ENCODE measurements around the gene QRFP. TPM values are rescaled to one million over a fixed set of nuclear protein-coding genes. Genes with fewer than 3 reads are reported as not detected.

The QRFP gene
- total RNA-seq, 6 experiments from 2014 or later: 3.3 TPM; not detected in 5

- 100% methylated on average over 2 of the region's 25 CpGs for WGBS (ENCODE audit: insufficient coverage, low coverage, low lambda C conversion rate, missing lambda C conversion rate)
- no peak overlapping the region for H3K27ac ChIP-seq
- no peaks in the 10 kb centered on the region for H3K27me3 ChIP-seq
- TF ChIP-seq POLR2A (IDR thresholded peaks at IDR 0.05) (no peak), CTCF (IDR thresholded peaks at IDR 0.05) (no peak)
- ATAC-seq: no peak
- DNase-seq: no peak
- H3K4me3 ChIP-seq: no peak overlapping the region
- intact Hi-C loops (cut with DNase I): no loop called here
- no peaks in the 10 kb centered on the region for H3K4me1 ChIP-seq
- H3K36me3 ChIP-seq: peaks cover 0 to 68% (median 41%) of the 10 kb centered on the region in 4 donors
- H3K9me3 ChIP-seq: no peaks in the 10 kb centered on the region
Measured at GRCh38 chr9:130884111-130884531, 12.5 kb downstream of the QRFP start.

- Histone ChIP-seq H3K27me3 (no peaks in the 10 kb centered on the region), H3K4me3 (no peak overlapping the region), H3K27ac (no peak overlapping the region), H3K9me3 (no peaks in the 10 kb centered on the region), H3K36me3 (peaks cover 0 to 69% (median 40%) of the 10 kb centered on the region in 4 donors), H3K4me1 (no peaks in the 10 kb centered on the region)
- intact Hi-C loops (cut with DNase I): no loop called here
- DNase-seq (no peak), ATAC-seq (no peak)
- TF ChIP-seq CTCF (IDR thresholded peaks at IDR 0.05): no peak
- TF ChIP-seq POLR2A (IDR thresholded peaks at IDR 0.05): no peak
- 67% methylated on average over 3 of the region's 5 CpGs for WGBS (ENCODE audit: insufficient coverage, low coverage, low lambda C conversion rate, missing lambda C conversion rate)
Measured at GRCh38 chr9:130883479-130883878, 13.1 kb downstream of the QRFP start.

GRCh38 chr9:130882696-130883225 lies 13.9 kb downstream of the QRFP start:
- Histone ChIP-seq H3K27me3 (no peaks in the 10 kb centered on the region), H3K4me1 (no peaks in the 10 kb centered on the region), H3K36me3 (peaks cover 0 to 70% (median 37%) of the 10 kb centered on the region in 4 donors), H3K9me3 (no peaks in the 10 kb centered on the region), H3K4me3 (no peak overlapping the region), H3K27ac (no peak overlapping the region)
- WGBS (ENCODE audit: insufficient coverage, low coverage, low lambda C conversion rate, missing lambda C conversion rate): 86% methylated on average over 7 of the region's 15 CpGs
- intact Hi-C loops (cut with DNase I): no loop called here
- ATAC-seq: no peak
- no peak for TF ChIP-seq POLR2A (IDR thresholded peaks at IDR 0.05)
- TF ChIP-seq CTCF (IDR thresholded peaks at IDR 0.05): no peak
- DNase-seq: no peak

GRCh38 chr9:130881516-130881915 lies 15.1 kb downstream of the QRFP start:
- no peak for DNase-seq
- Histone ChIP-seq H3K27me3 (no peaks in the 10 kb centered on the region), H3K27ac (no peak overlapping the region), H3K4me1 (no peaks in the 10 kb centered on the region), H3K36me3 (peaks cover 0 to 70% (median 36%) of the 10 kb centered on the region in 4 donors), H3K9me3 (no peaks in the 10 kb centered on the region), H3K4me3 (no peak overlapping the region)
- ATAC-seq: no peak
- intact Hi-C loops (cut with DNase I): no loop called here
- WGBS (ENCODE audit: insufficient coverage, low coverage, low lambda C conversion rate, missing lambda C conversion rate): 89% methylated on average over 1 of the region's 6 CpGs
- TF ChIP-seq POLR2A (IDR thresholded peaks at IDR 0.05) (no peak), CTCF (IDR thresholded peaks at IDR 0.05) (no peak)

Data from right lobe of liver (tissue), 6 donors.